ENCODE measurements around the gene XRCC3. TPM values are rescaled to one million over a fixed set of nuclear protein-coding genes. Genes with fewer than 3 reads are reported as not detected.

XRCC3 gene
- total and polyA plus RNA-seq, 4 donors, result 1.7 to 14.1 (median 2.8) TPM

GRCh38 chr14:103710771-103711377, 4.4 kb downstream of the XRCC3 start:
- Histone ChIP-seq H3K36me3 (ENCODE audit: control insufficient read depth in 4 of 4, insufficient read depth in 3 of 4, low read depth in 1 of 4, low read length in 3 of 4) (no peaks in the 10 kb centered on the region), H3K9me3 (ENCODE audit: control insufficient read depth in 4 of 4, low read length in 3 of 4) (no peaks in the 10 kb centered on the region), H3K9ac (ENCODE audit: low read depth in 1 of 2, low read length in 2 of 2) (no peak overlapping the region), H3K4me3 (ENCODE audit: low read depth in 1 of 3, low read length in 3 of 3) (no peak overlapping the region), H3K4me1 (ENCODE audit: control insufficient read depth in 4 of 4, insufficient read depth in 4 of 4, low read length in 3 of 4) (peaks cover 0 to 9% (median 5%) of the 10 kb centered on the region in 4 donors), H3K27ac (ENCODE audit: low read depth in 1 of 2, low read length in 2 of 2) (no peak overlapping the region), H3K27me3 (ENCODE audit: control insufficient read depth in 4 of 4, insufficient read depth in 4 of 4, low read length in 3 of 4) (no peaks in the 10 kb centered on the region)
- 76% methylated on average over 9 of the region's 9 CpGs for WGBS
- DNase-seq (ENCODE audit: low spot score), result no peak
- TF ChIP-seq SP1 (IDR thresholded peaks at IDR 0.05) (no peak), HNF4G (IDR thresholded peaks at IDR 0.05) (no peak), JUND (IDR thresholded peaks at IDR 0.05) (no peak), TAF1 (conservative IDR thresholded peaks at IDR 0.05) (no peak)

- Histone ChIP-seq H3K4me1 (ENCODE audit: control insufficient read depth in 4 of 4, insufficient read depth in 4 of 4, low read length in 3 of 4) (peaks cover 0 to 13% (median 6%) of the 10 kb centered on the region in 4 donors), H3K9me3 (ENCODE audit: control insufficient read depth in 4 of 4, low read length in 3 of 4) (no peaks in the 10 kb centered on the region), H3K27ac (ENCODE audit: low read depth in 1 of 2, low read length in 2 of 2) (no peak overlapping the region), H3K4me3 (ENCODE audit: low read depth in 1 of 3, low read length in 3 of 3) (no peak overlapping the region), H3K36me3 (ENCODE audit: control insufficient read depth in 4 of 4, insufficient read depth in 3 of 4, low read depth in 1 of 4, low read length in 3 of 4) (no peaks in the 10 kb centered on the region), H3K27me3 (ENCODE audit: control insufficient read depth in 4 of 4, insufficient read depth in 4 of 4, low read length in 3 of 4) (no peaks in the 10 kb centered on the region), H3K9ac (ENCODE audit: low read depth in 1 of 2, low read length in 2 of 2) (no peak overlapping the region)
- TF ChIP-seq ATF3 (IDR thresholded peaks at IDR 0.05), result no peak
- no peak for TF ChIP-seq YY1 (IDR thresholded peaks at IDR 0.05)
- no peak for TF ChIP-seq TAF1 (conservative IDR thresholded peaks at IDR 0.05)
- no peak for TF ChIP-seq ZBTB33 (IDR thresholded peaks at IDR 0.05)
- TF ChIP-seq RXRA (IDR thresholded peaks at IDR 0.05), result no peak
- no peak for TF ChIP-seq RAD21 (IDR thresholded peaks at IDR 0.05)
- no peak for TF ChIP-seq HNF4G (IDR thresholded peaks at IDR 0.05)
- TF ChIP-seq REST (IDR thresholded peaks at IDR 0.05), result no peak
- no peak for TF ChIP-seq MAX (IDR thresholded peaks at IDR 0.05)
- TF ChIP-seq CTCF (IDR thresholded peaks at IDR 0.05; ENCODE audit: low read depth, low read length, missing input control), result no peak
- no peak for TF ChIP-seq SP1 (IDR thresholded peaks at IDR 0.05)
- no peak for TF ChIP-seq FOXA1 (IDR thresholded peaks at IDR 0.05)
- no peak for TF ChIP-seq EGR1 (IDR thresholded peaks at IDR 0.05; ENCODE audit: low read depth in 2 of 2)
- no peak for TF ChIP-seq JUND (IDR thresholded peaks at IDR 0.05)
- no peak for TF ChIP-seq FOXA2 (IDR thresholded peaks at IDR 0.05)
- no peak for TF ChIP-seq HNF4A (conservative IDR thresholded peaks at IDR 0.05)
- no peak for DNase-seq (ENCODE audit: low spot score)
- 93% methylated on average over 15 of the region's 15 CpGs for WGBS
These were observed 5.4 kb downstream of the XRCC3 start for GRCh38 chr14:103709814-103710213.

All from liver (tissue), 9 donors.